SW 1271 (cell line): ENCODE measurements around the gene SAV1.
A peak's percentile ranks its signal among the peaks of the same experiment; 100 is the strongest.
"Not testable (repeated sequence)": the region's sequence is repeated elsewhere in the genome, so short reads cannot be mapped to it uniquely, and the experiment has no call there.

Experiments
- DNase-seq, 2 experiments: peaks; one replicate each; lab custom pipeline; 2025; lab: John Stamatoyannopoulos, UW

SAV1 gene

DNA sequence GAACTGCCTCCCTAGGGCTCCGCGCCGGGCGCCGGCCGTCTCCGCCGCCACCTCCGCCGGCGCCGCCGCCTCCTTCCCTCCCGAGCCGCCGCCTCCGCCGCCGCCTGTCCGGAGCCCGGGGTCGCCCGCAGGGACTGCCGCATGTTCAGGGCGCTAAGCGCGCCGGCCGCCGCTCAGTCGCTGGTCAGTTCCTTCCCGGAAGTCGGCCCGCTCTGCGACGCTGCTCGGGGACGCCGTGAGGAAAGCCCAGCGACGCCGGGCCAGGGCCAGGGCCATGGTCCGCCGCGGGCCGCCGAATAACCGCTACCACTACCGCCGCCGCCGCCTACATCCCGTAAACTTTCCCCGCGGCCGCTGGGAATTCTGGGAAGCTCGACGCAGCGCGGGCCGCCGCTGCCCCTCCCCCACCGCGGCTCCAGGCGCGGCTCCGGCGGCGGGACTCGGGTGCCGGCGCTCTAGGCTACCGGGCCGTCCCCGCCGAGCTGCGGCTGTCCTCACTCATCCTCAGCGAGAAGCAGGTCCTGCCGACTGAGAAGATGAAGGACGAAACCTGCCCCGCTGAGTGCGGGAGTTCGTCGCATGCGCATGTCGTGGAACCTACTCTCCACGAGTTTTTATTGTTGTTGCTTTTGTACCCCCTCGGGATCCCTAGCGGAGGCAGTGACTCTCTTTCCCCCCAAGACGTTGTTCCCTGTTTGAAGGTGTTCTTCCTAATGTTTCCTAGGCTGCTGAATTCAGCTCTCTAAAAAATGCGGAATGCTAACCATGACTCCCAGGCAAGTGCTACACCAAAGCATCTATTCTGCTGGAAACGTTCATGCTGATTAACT is at the start of gene SAV1:
SAV1 (minus strand) TSS at position 311 of the 830 bp plus-strand sequence. CDS start 339 bp downstream, outside the sequence.
- DNase-seq: peak; percentile 14 to 80

DNA sequence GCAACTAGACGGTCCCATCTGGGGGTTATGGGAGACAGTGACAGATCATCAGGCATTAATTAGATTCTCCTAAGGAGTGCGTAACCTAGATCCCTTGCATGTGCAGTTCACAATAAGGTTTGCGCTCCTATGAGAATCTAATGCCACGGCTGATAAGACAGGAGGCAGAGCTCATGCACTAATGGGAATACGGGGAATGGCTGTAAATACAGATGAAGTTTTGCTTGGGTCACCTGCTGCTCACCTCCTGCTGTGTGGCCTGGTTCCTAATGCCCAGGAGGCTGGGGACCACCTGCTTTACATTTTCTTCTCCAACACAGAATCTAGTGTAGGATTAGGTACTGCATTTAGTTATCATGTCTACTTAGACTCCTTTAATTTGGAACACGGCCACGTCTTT is 49.7 kb upstream of the SAV1 start:
- no peak for DNase-seq

DNA sequence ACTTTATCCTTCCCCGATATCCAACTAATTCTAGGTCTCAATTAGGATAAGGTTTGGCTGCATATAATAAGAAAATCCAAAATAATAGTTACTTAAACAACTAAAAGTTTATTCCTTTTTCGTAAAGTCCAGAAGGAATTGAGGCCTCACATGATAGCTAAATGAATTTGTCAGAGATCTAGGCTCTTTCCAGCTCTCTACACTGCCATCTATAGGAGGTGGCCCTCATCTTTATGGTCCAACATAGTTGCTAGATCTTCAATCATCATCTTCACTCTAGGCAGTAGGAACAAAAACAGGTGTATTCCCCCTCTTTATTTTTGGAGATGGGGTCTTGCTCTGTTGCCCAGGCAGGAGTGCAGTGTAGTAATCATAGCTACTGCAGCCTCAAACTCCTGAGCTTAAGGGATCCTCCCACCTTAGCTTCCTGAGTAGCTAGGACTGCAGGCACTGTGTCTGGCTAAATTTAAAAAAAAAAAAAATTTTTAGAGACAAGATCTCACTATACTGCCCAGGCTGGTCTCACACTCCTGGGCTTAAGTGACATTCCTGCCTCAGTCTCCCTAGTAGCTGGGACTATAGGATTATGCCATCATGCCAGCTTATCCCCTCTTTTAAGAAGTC is 46.5 kb upstream of the SAV1 start:
- DNase-seq: peak in 1 of 2 experiments; percentile 28

DNA sequence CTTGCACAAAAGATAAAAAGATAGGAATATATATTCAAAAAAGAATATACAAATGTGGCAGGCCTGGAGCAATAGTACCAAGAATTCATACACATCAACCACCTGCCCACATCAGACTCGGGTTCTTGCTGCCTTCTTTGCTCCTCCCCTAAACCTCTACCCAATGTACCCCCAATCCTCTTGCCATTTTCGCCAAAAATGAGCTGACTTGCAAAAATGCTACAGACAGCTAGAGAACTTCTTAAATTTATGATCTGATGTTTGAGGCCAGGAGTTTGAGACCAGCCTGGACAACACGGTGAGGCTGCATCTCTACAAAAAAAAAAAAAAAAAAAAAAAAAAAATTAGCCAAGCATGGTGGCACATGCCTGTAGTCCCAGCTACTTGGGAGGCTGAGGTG is 42.9 kb upstream of the SAV1 start:
- no peak for DNase-seq

DNA sequence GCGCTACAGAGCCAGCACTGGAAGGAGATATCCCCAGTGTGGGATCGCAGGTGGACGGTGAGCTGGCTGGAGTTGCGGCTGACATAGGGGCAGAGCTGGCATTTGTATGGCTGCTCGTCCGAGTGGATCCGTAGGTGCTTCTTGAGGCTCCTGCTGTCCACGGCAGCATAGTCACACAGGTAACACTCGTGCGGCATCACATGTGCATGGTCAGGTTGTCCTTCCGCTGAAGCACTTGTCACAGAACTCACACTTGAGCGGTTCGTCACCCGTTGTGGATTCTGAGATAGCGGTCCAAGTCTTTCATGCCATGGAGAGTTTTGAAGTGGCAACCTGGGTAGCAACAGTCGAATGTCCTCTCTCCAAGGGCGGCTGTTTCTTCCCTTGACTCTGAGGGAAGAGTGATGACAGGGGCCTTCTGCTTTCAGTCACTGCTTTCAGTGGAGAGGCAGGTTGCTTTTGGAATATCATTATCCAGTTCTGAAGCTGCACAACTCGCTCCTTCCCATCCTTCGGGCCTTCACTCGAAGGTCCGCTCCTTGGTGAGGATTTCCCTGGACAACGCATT is 37.0 kb upstream of the SAV1 start:
- no peak for DNase-seq

DNA sequence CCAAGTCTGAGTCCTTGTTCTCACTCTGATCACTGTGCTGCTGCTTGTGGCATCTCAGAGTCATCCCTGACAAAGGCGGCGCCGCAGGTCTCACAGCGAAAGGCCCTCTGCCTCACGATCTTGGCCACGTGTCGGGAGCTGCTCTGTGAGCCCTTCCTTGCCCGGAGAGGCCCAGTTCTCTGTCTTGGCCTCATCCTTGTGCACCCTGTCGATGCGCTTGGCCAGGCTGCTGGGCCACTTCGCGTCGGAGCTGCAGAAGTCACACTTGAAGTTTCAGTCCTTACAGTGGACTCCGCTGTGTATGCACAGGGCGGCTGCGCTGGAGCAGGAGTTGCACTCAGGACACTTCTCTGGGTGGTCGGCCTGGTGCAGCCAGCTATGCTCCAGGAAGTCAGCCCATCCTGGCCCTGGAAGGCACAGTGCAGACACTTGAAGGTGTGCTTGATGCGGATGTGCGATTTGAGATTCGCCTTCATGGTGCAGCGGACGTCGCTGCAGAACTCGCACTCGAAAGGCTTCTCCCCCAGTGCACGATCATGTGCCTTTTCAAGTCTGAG is 36.4 kb upstream of the SAV1 start:
- no peak for DNase-seq

DNA sequence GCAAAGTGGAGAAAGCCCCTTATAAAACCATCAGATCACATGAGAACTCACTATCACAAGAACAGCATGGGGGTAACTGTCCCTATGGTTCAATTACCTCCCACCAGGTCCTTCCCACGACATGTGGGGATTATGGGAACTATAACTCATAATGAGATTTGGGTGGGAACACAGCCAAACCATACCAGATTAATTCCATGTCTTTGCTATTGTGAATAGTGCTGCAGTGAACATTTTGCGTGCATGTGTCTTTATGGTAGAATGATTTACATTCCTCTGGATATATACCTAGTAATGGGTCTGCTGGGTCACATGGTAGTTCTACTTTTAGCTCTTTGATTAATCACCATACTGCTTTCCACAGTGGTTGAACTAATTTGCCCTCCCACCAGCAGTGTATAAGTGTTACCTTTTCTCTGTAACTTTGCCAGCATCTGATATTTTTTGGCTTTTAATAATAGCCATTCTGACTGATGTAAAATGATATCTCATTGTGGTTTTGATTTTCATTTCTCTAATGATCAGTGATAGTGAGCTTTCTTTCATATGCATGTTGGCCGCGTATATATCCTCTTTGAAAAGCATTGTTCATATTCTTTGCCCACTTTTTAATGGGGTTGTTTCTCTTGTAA is 29.7 kb upstream of the SAV1 start:
- DNase-seq: no peak

DNA sequence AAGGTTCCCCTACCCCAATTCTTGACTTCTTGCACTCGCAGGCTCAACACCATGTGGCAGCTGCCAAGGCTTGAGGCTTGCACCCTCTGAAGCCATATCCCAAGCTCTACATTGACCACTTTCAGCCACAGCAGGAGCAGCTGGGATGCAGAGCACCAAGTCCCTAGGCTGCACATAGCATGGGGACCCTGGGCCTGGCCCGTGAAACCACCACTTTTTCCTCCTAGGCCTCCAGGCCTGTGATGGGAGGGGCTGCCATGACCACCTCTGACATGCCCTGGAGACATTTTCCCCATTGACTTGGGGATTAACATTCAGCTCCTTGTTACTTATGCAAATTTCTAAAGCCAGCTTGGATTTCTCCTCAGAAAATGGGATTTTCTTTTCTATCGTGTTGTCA is 26.2 kb upstream of the SAV1 start:
- DNase-seq: not testable (repeated sequence)

DNA sequence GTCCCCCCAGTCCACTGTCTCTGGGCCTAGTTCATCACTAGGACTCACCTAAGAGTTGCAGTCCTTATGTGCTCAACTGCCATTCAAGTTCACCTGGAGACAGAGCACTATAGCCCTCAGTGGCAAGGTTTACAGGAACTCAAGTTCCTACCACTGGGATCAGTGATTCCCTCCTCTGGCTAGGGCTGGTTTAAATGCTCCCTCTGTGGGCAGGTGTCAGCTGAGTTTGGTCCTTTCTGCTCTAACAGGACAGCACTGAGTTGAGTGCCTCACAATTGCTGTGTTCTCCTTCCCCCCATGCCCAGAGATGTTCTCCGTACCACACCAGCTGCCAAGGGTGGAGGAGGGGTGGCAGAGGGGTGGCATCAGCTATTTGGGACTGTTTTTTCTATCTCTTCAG is 20.8 kb upstream of the SAV1 start:
- no peak for DNase-seq

DNA sequence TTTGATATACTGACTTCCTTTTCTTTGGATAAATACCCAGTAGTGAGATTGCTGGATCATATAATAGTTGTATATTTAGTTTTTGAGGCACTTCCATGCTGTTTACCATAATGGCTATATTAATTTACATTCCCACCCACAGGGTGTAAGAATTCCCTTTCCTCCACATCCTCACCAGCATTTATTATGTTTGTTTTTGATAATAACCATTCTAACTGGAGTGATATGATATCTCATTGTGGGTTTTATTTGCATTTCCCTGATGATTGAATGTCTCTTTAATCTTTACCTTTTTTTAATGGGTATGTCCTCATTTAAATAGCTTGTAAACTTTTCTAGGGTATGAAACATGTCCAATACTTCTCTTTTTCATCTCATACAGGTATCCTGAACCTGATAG is 11.6 kb upstream of the SAV1 start:
- no peak for DNase-seq

DNA sequence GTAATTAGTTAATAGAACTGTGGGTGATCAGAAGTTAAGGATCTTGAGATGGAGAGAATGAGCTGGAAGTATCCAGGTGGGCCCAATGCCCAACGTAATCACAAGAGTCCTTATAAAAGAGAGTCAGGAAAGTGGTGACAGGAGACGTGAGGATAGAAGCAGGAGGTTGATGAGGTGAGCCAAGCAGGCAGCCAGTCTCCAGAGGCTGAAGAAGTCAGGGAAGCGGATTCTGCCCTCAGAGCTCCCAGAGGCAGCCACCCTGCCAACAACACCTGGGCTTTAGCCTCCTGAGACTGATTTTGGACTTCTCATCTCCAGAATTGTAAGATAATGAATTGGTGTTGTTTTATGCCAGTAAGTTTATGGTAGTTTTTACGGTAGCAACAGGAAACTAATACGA is 10.1 kb upstream of the SAV1 start:
- no peak for DNase-seq

DNA sequence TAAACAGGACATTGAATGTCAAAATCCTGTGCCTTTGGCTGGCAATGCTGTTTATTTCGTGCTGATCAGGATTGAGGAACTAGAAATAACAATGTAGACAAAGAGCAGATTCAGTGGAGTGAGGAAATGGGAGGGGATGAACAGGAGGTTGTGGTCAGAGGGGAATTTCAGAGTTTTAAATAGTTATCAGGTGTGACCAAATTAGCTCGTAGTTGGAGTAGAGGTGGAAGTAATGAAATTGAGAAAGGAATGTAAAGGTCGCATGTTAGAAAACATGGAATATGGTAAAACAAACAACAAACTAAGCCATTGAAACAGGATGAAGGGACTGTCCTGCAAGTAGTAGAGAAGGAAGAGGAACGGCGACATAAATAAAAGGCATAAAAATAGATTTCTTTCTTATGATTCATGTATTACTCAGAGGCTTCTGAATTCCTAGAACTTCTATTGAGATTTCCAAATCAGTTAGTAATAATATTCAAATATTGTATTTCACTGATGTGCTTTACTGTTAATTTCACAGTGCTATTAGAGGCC is 9.5 kb upstream of the SAV1 start:
- DNase-seq: peak; percentile 21 to 88

DNA sequence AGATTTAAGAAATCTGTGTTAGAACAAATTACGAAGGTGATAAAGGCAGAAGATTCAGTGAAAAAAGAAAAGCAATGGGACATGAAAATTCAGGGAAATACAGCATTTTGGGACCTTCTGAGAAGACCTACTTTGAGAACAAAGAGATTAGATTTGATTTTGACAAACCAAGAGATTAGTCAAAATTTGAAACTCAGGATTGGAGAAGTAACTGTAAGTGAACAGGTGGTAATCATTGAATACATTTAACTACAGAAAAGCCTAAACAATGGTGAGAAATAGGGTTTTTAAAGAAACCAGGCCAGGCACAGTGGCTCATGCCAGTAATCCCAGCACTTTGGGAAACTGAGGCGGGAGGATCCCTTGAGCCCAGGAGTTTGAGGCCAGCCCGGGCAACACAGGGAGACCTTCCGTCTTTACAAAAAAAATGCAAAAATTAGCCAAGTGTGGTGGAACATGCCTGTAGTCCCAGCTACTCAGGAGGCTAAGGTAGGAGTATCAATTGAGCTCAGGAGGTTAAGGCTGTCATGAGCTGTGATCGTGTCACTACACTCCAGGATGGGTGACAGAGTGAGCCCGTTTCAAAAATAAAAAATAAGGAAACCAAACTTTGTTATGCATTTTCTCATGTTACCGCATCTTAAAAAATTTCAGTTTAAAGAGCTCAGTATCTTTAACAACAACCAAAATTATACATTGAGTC is 8.9 kb upstream of the SAV1 start:
- DNase-seq: no peak

DNA sequence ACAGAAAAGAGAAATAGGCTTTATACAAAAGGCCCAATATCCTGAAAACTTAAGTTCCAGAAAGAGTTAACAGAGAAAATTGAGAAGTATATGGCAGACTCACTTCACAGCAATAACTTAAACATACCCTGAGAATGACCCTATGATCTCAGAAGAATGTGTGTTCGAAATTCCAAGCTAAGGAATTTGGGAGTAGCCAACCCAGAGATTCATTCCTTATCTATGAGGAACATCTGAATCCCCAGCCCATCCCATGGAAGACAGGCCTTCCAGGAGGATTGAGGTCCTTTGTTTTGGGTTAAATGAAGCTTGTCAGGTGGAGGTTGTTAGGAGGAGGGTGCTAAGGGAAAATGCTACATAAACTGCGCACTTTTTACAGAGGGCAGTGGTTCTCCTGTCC is 7.5 kb upstream of the SAV1 start:
- peak; percentile 10 to 64 for DNase-seq

DNA sequence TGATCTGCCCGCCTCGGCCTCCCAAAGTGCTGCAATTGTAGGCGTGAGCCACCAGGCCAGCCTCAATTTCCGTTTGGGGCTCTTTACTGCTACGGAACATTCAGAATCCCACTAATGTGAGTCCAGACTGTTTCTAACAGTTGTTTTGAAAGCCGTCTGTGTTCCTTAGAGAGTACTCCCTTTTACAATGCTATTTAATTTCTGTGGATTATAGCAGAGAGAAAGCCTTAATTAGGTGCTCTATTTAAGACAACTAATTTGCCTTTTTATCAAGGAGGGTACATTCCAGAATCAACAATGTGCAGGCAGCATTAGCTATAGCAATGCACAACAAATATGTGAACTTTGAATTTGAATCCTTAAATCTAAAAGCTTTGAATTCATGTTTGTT is 2.8 kb upstream of the SAV1 start:
- DNase-seq: no peak

DNA sequence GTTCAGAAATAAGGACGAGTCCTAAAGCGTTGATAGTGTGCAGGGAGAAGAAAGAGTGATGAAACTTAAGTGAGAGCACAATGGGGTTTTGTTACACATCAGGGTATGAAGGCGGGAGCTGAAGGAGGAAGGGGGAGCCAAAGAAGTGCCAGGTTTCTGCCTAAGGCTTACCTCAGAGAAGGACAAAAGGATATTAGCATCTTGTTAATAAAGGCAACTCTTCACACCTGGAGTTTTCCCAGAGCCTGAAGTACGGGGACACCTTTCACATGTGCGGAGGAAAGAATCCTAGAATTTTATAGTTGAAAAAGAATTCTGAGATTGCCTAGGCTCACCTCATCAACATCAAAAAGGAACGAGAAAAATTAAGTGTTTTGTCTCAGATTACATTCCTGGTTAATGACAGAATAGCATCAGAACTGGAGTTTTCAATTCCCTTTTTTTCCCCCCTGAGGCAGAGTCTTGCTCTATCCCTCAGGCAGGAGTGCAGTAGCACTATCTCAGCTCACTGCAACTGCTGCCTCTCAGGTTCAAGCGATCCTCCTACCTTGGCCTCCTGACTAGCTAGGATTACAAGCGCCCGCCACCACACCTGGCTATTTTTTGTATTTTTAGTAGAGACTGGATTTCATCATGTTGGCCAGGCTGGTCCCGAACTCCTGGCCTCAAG is 2.2 kb upstream of the SAV1 start:
- DNase-seq: no peak

DNA sequence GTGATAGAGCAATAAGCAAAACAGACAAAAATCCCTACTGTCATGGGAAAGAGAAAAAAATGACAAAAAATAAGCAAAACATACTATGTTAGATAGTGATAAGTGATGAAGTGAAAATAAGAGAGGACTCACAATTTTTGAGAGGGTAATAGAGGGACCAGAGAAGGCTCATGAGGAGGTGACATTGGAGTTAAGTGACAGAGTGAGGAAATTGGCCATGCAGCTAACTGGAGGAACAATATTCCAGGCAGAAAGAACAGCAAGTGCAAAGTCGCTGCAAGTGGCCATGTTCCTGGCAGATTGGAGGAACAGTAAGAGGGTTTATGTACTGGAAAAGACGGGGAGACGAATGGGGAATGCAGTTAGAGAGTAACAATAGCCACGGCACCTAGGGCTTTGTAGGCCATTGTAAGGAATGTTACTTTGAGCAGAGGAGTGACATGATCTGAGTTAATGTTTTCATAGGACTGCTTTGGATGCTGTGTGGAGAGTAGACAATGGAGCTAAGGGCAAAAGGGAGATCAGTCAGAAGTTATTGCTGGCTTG is 1.4 kb upstream of the SAV1 start:
- DNase-seq: no peak

DNA sequence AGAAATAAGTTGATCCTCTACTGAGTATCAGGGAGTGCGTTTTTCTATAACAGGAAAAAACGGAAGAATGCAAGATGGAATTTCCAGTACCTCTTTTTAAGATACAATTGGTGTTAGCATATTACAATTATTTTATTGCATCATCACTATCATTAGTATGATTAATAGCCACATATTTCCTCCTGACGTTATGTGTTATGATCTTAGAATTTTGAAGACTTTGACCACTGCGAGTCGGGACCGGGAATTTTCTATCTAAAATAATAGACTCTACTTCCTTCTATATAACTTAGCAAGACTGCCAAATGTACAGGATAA is 679 bp upstream of the SAV1 start:
- DNase-seq: no peak

DNA sequence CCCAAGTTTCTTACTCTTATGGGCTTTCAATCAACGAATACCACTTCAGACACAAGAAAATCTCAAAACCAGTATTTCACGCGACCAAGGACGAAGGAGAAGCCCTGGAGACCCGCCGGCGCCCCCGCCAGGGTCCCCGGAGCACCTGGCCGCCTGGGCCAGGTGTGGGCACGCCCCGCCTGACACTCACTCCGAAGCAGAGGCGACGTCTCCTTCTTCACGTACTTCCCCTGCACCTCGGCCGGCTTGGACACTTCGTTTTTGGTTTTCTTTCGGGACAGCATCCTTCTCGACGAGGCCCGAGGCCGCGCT is 466 bp downstream of the SAV1 start:
- DNase-seq: no peak

DNA sequence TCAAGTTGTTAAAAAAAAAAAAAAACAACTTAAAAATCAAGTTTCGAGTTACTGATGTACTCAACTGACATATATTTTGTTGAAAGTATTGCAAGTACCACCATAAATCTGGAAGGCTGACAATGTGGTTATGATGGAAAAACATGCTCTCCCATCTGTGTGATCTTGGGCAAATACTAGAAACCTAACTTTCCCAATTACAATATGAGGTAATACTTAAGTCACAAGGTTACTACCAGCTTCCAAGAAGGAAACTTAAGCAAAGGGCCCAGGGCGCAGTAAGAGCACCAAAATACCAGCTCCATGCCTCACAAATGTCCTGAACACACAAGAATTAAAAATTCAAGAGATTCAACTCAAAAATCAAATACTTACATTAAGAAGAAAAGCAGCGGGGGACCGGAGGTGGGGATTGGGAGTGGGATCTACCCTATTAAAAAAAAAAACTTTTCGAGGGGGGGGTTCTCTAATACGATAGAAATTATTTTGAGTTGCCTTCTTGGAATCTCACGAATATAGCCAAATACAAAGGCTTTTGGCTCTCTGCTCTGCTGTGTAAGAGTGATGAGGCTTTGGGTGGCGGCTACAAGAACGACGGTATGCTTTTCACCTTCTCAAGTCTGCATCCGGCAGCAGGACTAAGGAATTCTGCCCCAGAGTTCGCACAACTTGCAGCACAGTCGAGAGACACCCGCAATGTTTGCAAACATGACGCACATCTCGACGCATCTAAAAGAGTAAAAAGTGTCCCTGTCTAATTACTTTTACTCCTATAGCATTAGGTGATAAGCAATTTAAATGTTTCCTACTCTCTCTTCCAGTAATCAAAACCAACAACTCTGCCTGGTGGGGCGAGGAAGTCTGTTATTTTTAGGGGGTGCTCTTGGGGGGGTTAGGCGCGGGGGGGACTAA is 1.1 kb downstream of the SAV1 start:
- peak; percentile 32 to 43 for DNase-seq
